DND-41 (cell line): Measurements from ENCODE around the gene KCNMA1.

ENCODE experiments used
- ATAC-seq: fragments of 200-7000 bp; cut with Tn5 transposase; 3 replicates; pipeline ENCODE4 v1.9.1; 2021; ENCODE audit warnings: low read depth; ENCODE audit not compliant: insufficient read depth
- DNase-seq: peaks from one replicate; pipeline ENCODE4 v3.0.0-alpha.2; 2020
- H2AFZ ChIP-seq: 2 replicates; pipeline ENCODE4 v1.6.0; 2012; ENCODE audit warnings: low read depth, low read length
- H3K27ac ChIP-seq: 2 replicates; pipeline ENCODE4 v1.5.1; 2012; ENCODE audit warnings: low read length, inconsistent platforms
- H3K27me3 ChIP-seq: fragments of 200-600 bp; sonication (generic); 2 replicates; pipeline ENCODE4 v1.6.0; 2012; ENCODE audit warnings: low read length, mild to moderate bottlenecking, inconsistent platforms; ENCODE audit not compliant: insufficient read depth, poor library complexity
- H3K36me3 ChIP-seq: 2 replicates; pipeline ENCODE4 v1.5.1; 2012; ENCODE audit warnings: low read length, inconsistent platforms; ENCODE audit not compliant: insufficient read depth
- H3K4me1 ChIP-seq: 2 replicates; pipeline ENCODE4 v1.5.1; 2012; ENCODE audit warnings: mild to moderate bottlenecking, low read length; ENCODE audit not compliant: insufficient read depth
- H3K4me2 ChIP-seq: 2 replicates; pipeline ENCODE4 v1.6.0; 2012; ENCODE audit warnings: mild to moderate bottlenecking, moderate library complexity, low read length, inconsistent platforms; ENCODE audit not compliant: insufficient read depth
- H3K4me3 ChIP-seq, 2 experiments: fragments of 200-600 bp in 1 of 2; shearing (Covaris generic) in 1 of 2; 2 replicates each; pipeline ENCODE4 v1.5.1; 2012 to 2016; ENCODE audit warnings: inconsistent platforms in 2 of 2, low read length in 2 of 2, mild to moderate bottlenecking in 2 of 2, low read depth in 1 of 2, moderate library complexity in 1 of 2
- H3K79me2 ChIP-seq: 2 replicates; pipeline ENCODE4 v1.6.0; 2012; ENCODE audit warnings: low read length, inconsistent platforms; ENCODE audit not compliant: insufficient read depth
- H3K9ac ChIP-seq: 2 replicates; pipeline ENCODE4 v1.6.0; 2012; ENCODE audit warnings: low read depth, mild to moderate bottlenecking, inconsistent platforms, low read length, moderate library complexity
- H3K9me3 ChIP-seq: 2 replicates; pipeline ENCODE4 v1.5.1; 2012; ENCODE audit warnings: low read length, moderate library complexity, mild to moderate bottlenecking, inconsistent platforms; ENCODE audit not compliant: insufficient read depth, severe bottlenecking
- H4K20me1 ChIP-seq: 2 replicates; pipeline ENCODE4 v1.6.0; 2012; ENCODE audit warnings: low read length; ENCODE audit not compliant: insufficient read depth
- EZH2 ChIP-seq: IDR thresholded peaks from 3 replicates; pipeline ENCODE4 v1.6.1; 2012; ENCODE audit warnings: borderline replicate concordance, low read depth, mild to moderate bottlenecking, moderate library complexity, low read length, inconsistent platforms; ENCODE audit not compliant: severe bottlenecking
- TF ChIP-seq, protein P1 (sequence below): IDR thresholded peaks from 2 replicates; pipeline ENCODE4 v1.5.1; 2012; ENCODE audit warnings: borderline replicate concordance, low read length, moderate library complexity, mild to moderate bottlenecking; ENCODE audit not compliant: poor library complexity, severe bottlenecking; ENCODE audit errors: extremely low read depth

Gene KCNMA1

DNA sequence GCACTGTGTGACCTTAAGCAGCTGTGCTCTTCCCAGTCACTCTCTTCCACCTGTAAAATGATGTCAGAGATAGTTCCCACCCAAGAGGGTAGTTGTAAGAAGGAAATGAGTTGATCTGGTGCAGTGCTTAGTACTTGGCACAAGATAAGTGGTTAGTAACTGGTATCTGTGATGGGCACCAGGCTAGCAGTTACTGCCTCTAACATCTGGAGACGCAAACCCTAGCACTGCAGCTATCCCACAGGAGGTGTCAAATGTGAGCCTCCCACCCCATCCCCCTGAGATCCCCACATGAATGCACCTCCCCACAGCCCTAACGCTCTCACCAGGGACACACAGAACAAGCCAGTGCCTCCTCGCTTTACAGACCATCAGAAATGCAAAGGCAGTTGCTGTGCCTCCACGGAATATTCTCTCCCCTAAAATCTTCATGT is 72.0 kb downstream of the KCNMA1 start:
- H3K4me3 ChIP-seq: no peak overlapping the region
- H3K27me3 ChIP-seq: peaks cover 3% of the 10 kb centered on the region
- no peaks in the 10 kb centered on the region for H4K20me1 ChIP-seq
- H3K36me3 ChIP-seq: no peaks in the 10 kb centered on the region
- ATAC-seq (no peak), DNase-seq (no peak)
- H3K27ac ChIP-seq: no peak overlapping the region
- no peak overlapping the region for H3K9ac ChIP-seq
- no peak overlapping the region for H3K4me2 ChIP-seq
- H3K79me2 ChIP-seq: no peaks in the 10 kb centered on the region
- H3K4me1 ChIP-seq: no peaks in the 10 kb centered on the region
- TF ChIP-seq EZH2: no peak
- TF ChIP-seq, protein P1, sequence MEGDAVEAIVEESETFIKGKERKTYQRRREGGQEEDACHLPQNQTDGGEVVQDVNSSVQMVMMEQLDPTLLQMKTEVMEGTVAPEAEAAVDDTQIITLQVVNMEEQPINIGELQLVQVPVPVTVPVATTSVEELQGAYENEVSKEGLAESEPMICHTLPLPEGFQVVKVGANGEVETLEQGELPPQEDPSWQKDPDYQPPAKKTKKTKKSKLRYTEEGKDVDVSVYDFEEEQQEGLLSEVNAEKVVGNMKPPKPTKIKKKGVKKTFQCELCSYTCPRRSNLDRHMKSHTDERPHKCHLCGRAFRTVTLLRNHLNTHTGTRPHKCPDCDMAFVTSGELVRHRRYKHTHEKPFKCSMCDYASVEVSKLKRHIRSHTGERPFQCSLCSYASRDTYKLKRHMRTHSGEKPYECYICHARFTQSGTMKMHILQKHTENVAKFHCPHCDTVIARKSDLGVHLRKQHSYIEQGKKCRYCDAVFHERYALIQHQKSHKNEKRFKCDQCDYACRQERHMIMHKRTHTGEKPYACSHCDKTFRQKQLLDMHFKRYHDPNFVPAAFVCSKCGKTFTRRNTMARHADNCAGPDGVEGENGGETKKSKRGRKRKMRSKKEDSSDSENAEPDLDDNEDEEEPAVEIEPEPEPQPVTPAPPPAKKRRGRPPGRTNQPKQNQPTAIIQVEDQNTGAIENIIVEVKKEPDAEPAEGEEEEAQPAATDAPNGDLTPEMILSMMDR: no peak
- no peaks in the 10 kb centered on the region for H3K9me3 ChIP-seq
- no peak overlapping the region for H2AFZ ChIP-seq

DNA sequence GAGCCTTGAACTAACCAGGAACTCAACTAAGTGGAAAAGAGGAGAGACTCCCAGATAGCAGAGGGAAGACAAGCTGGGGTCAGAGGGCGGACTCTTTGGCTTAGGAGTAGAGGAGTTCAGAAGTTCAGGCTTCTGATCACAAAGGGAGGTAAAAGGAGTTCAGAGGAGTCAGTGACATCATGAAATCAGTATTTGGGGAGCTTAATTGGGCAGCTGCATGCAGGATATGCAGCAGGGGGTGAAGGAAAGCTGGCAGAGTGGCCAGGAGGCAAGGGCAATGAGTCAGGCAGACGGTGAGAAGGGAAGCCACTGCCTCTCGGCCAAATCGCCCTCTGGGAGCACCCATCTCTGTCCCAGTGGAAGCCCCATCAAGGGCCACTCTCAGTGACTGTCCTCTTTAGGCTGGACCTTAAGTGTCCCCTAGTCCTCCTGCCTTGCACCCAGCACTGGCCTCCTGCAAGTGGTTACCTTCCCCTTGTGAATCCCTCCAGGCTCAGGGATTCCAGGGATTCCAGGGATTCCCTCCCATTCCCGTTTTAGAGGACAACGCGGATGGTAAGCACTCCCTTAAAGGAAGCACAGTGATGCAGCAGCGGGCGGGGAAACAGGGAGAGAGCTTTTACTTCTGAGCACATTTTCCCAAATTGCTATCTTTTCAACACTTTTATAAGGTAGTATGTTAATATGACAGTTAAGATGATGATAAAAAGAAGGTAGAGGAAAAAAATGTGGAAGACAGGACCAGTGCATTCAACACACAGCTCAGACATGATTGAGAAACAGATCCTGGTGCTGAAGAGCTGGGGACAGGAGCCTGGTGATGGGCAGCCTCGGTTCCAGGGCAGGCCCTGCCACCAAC is 72.6 kb downstream of the KCNMA1 start:
- no peak overlapping the region for H3K27ac ChIP-seq
- TF ChIP-seq EZH2: no peak
- TF ChIP-seq, protein P1: no peak
- H3K79me2 ChIP-seq: no peaks in the 10 kb centered on the region
- H3K4me3 ChIP-seq: no peak overlapping the region
- H3K27me3 ChIP-seq: peaks cover 3% of the 10 kb centered on the region
- no peaks in the 10 kb centered on the region for H3K9me3 ChIP-seq
- no peak overlapping the region for H2AFZ ChIP-seq
- DNase-seq: no peak
- no peak for ATAC-seq
- H3K4me2 ChIP-seq: no peak overlapping the region
- no peaks in the 10 kb centered on the region for H3K4me1 ChIP-seq
- no peak overlapping the region for H3K9ac ChIP-seq
- H4K20me1 ChIP-seq: no peaks in the 10 kb centered on the region
- H3K36me3 ChIP-seq: no peaks in the 10 kb centered on the region

DNA sequence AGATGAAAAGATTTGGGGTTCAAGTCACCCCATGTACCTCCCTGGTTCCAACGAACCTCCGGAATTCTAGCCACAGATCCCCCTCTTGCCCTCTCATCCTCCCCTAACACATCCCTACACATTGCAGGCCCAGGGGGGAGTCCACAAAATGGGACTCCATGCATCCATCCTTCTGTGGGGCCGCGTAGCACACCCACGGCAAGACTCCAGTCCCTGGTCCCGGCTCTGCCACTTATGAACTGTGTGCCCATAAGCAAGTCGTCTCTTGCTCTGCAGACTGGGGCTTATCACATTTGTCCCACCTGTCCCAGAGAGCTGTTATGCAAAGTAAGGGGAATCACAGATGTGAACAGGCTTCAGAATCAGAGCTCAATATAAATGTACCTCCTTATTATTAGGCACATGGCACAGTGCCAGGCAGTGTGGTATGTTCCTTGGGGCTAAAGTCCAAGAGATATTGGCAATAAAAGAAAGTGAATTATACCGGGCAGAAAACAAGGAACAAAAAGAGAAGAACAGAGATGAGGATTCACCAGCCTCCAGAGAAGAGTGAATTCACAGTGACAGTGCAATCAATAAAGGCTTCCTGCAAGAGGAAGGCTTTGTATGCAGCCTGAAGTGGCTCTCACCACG is 73.9 kb downstream of the KCNMA1 start:
- H3K4me1 ChIP-seq: no peaks in the 10 kb centered on the region
- H3K9ac ChIP-seq: no peak overlapping the region
- DNase-seq (no peak), ATAC-seq (no peak)
- no peak overlapping the region for H3K27ac ChIP-seq
- H3K36me3 ChIP-seq: no peaks in the 10 kb centered on the region
- H3K9me3 ChIP-seq: no peaks in the 10 kb centered on the region
- H4K20me1 ChIP-seq: no peaks in the 10 kb centered on the region
- no peak overlapping the region for H3K4me2 ChIP-seq
- H3K27me3 ChIP-seq: peaks cover 3% of the 10 kb centered on the region
- no peaks in the 10 kb centered on the region for H3K79me2 ChIP-seq
- H3K4me3 ChIP-seq: no peak overlapping the region
- H2AFZ ChIP-seq: no peak overlapping the region
- TF ChIP-seq, protein P1: no peak
- TF ChIP-seq EZH2: no peak
